ENCODE results near the gene HOXA13. TPM values are rescaled to one million over a fixed set of nuclear protein-coding genes. Genes with fewer than 3 reads are reported as not detected.

The HOXA13 gene
- total and polyA plus RNA-seq, 2 donors (not counting 1 experiment from before 2014, with no cell fraction given): not detected

DNA sequence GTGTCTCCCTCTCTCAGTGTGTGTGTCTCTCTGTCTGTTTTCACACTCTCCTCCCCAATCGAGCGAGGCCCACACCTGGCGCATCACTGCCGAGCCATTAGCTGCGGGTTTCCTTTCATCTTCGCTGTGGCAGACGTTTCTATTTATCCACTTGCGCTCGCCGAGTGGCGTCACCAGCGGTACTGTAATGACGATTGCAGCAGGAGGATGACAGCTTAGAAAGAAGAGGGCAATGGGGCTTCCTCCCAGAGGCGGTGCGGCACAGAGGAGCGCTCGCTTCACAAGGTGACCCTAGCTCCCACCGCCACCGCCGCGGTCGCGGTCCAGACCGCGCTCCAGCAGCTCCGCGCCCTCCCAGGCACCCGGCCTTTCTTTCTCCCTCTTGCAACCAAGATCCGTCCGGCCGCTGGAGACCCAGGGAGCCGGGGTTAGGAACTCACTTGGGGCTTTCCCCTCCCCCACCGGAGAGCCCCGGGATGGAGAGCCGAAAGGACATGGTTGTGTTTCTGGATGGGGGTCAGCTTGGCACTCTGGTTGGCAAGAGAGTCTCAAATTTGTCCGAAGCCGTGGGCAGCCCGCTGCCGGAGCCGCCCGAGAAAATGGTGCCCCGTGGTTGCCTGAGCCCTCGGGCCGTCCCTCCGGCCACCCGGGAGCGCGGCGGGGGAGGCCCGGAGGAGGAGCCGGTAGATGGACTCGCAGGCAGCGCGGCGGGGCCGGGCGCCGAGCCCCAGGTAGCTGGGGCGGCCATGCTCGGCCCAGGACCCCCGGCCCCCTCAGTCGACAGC is 42.9 kb upstream of the HOXA13 start, which contains the start of gene EVX1:
Gene EVX1, plus strand, starts transcription at position 248 of the 785 bp plus-strand sequence. Its CDS starts 229 bp downstream, at position 477.
- no peaks in the 10 kb centered on the region for H3K9me3 Mint-ChIP-seq (ENCODE audit: insufficient read depth)
- H3K27ac Mint-ChIP-seq: peak within 1 kb of the TSS; percentile 22
- H3K27me3 ChIP-seq (replicated peaks in 1 of 4; ENCODE audit: control extremely low read depth in 1 of 4, control insufficient read depth in 3 of 4, insufficient read depth in 4 of 4, low read length in 3 of 4): peaks cover 0 to 97% (median 72%) of the 10 kb centered on the region in 4 experiments
- peaks cover 23% of the 10 kb centered on the region for H3K4me1 Mint-ChIP-seq
- H3K27me3 Mint-ChIP-seq: peaks cover 72% of the 10 kb centered on the region
- H2AFZ ChIP-seq (ENCODE audit: insufficient read depth, low read depth, low read length, poor library complexity, severe bottlenecking): no peak within 1 kb of the TSS
- H3K36me3 ChIP-seq (replicated peaks in 1 of 2; ENCODE audit: control extremely low read depth in 1 of 2, control insufficient read depth in 1 of 2, extremely low read depth in 1 of 2, insufficient read depth in 2 of 2, low read length in 1 of 2): no peaks in the 10 kb centered on the region
- H3K4me3 ChIP-seq (ENCODE audit: control extremely low read depth in 1 of 5, extremely low read depth in 1 of 5, insufficient read depth in 1 of 5, low read depth in 2 of 5, low read length in 4 of 5): no peak within 1 kb of the TSS
- CTCF ChIA-PET: interaction anchor here (0.6 to 2.7 kb wide), 4 partner anchors 47 to 1391 kb away, joined by 3 to 11 read pairs (median 3); no protein-coding TSS in a partner anchor
- H3K4me2 ChIP-seq (replicated peaks; ENCODE audit: low read depth, low read length, poor library complexity, severe bottlenecking): peak within 1 kb of the TSS; percentile 38
- no peak within 1 kb of the TSS for H3K27ac ChIP-seq (ENCODE audit: low read length in 2 of 2)
- no peaks in the 10 kb centered on the region for H3K79me2 ChIP-seq (ENCODE audit: control insufficient read depth, insufficient read depth, low read length)
- ATAC-seq (ENCODE audit: low read depth) (no peak), DNase-seq (peak; percentile 58)
- H3K4me1 ChIP-seq (ENCODE audit: control insufficient read depth in 2 of 2, insufficient read depth in 2 of 2, low read length in 2 of 2): peaks cover 29 to 60% of the 10 kb centered on the region in 2 donors
- 8% methylated on average over 56 of the region's 62 CpGs for WGBS (ENCODE audit: insufficient coverage)
- peak within 1 kb of the TSS; percentile 41 for H3K4me3 Mint-ChIP-seq
- POLR2A ChIA-PET: no interaction called here
- H3K9me3 ChIP-seq (ENCODE audit: control extremely low read depth in 1 of 3, control insufficient read depth in 2 of 3, insufficient read depth in 1 of 3, low read length in 2 of 3): peaks cover 0 to 85% (median 5%) of the 10 kb centered on the region in 3 donors
- no peaks in the 10 kb centered on the region for H4K20me1 ChIP-seq (ENCODE audit: control insufficient read depth, insufficient read depth, low read length, poor library complexity, severe bottlenecking)
- no peak for TF ChIP-seq EZH2 (IDR thresholded peaks at IDR 0.05; ENCODE audit: borderline replicate concordance, insufficient read depth, low read depth, low read length, poor library complexity, severe bottlenecking)
- TF ChIP-seq, protein P1, sequence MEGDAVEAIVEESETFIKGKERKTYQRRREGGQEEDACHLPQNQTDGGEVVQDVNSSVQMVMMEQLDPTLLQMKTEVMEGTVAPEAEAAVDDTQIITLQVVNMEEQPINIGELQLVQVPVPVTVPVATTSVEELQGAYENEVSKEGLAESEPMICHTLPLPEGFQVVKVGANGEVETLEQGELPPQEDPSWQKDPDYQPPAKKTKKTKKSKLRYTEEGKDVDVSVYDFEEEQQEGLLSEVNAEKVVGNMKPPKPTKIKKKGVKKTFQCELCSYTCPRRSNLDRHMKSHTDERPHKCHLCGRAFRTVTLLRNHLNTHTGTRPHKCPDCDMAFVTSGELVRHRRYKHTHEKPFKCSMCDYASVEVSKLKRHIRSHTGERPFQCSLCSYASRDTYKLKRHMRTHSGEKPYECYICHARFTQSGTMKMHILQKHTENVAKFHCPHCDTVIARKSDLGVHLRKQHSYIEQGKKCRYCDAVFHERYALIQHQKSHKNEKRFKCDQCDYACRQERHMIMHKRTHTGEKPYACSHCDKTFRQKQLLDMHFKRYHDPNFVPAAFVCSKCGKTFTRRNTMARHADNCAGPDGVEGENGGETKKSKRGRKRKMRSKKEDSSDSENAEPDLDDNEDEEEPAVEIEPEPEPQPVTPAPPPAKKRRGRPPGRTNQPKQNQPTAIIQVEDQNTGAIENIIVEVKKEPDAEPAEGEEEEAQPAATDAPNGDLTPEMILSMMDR (IDR thresholded peaks at IDR 0.05): no peak
- H3K9ac ChIP-seq (ENCODE audit: low read length): no peak within 1 kb of the TSS
- intact Hi-C loops (cut with micrococcal nuclease): loop anchor here (5.0 kb wide), 2 partner anchors 45 to 1390 kb away; no protein-coding TSS in a partner anchor

DNA sequence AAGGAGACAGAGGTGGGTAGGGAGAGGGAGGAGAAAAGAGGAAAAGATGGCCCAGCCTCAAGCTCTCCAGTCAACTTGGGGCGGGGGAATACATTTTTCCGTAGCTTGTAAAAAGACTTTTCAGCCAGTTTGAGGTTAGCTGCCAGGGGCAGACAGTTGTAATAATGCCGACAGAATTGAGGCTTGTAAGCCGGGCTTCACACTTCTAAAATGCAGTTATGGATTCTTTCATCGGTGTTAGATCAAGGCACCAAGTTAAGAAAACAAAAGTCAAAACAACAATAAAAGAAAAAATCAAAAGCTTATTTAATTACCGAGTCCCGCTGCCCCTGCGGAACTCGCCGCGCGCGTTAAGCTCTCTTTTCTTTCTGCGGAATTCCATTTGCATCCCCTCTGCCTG is 42.3 kb upstream of the HOXA13 start:
- intact Hi-C loops (cut with micrococcal nuclease): loop anchor here (5.0 kb wide), 2 partner anchors 45 to 1390 kb away; no protein-coding TSS in a partner anchor

More for the DNA sequence above, 42.3 kb upstream of the HOXA13 start:
- ChIA-PET CTCF (interaction anchor here (0.6 to 2.7 kb wide), 4 partner anchors 46 to 1390 kb away, joined by 3 to 11 read pairs (median 3); no protein-coding TSS in a partner anchor), POLR2A (no interaction called here)
- Histone ChIP-seq H3K9me3 (ENCODE audit: control extremely low read depth in 1 of 3, control insufficient read depth in 2 of 3, insufficient read depth in 1 of 3, low read length in 2 of 3) (peaks cover 0 to 82% (median 5%) of the 10 kb centered on the region in 3 donors), H3K79me2 (ENCODE audit: control insufficient read depth, insufficient read depth, low read length) (no peaks in the 10 kb centered on the region), H3K4me1 (ENCODE audit: control insufficient read depth in 2 of 2, insufficient read depth in 2 of 2, low read length in 2 of 2) (peaks cover 29 to 60% of the 10 kb centered on the region in 2 donors), H3K36me3 (replicated peaks in 1 of 2; ENCODE audit: control extremely low read depth in 1 of 2, control insufficient read depth in 1 of 2, extremely low read depth in 1 of 2, insufficient read depth in 2 of 2, low read length in 1 of 2) (no peaks in the 10 kb centered on the region), H2AFZ (ENCODE audit: insufficient read depth, low read depth, low read length, poor library complexity, severe bottlenecking) (no peak overlapping the region), H3K4me3 (ENCODE audit: control extremely low read depth in 1 of 5, extremely low read depth in 1 of 5, insufficient read depth in 1 of 5, low read depth in 2 of 5, low read length in 4 of 5) (no peak overlapping the region), H3K27ac (ENCODE audit: low read length in 2 of 2) (no peak overlapping the region), H4K20me1 (ENCODE audit: control insufficient read depth, insufficient read depth, low read length, poor library complexity, severe bottlenecking) (no peaks in the 10 kb centered on the region), H3K4me2 (replicated peaks; ENCODE audit: low read depth, low read length, poor library complexity, severe bottlenecking) (peak overlapping the region; percentile 38), H3K27me3 (replicated peaks in 1 of 4; ENCODE audit: control extremely low read depth in 1 of 4, control insufficient read depth in 3 of 4, insufficient read depth in 4 of 4, low read length in 3 of 4) (peaks cover 0 to 97% (median 72%) of the 10 kb centered on the region in 4 experiments), H3K9ac (ENCODE audit: low read length) (no peak overlapping the region)
- peaks cover 71% of the 10 kb centered on the region for H3K27me3 Mint-ChIP-seq
- H3K4me3 Mint-ChIP-seq: peak overlapping the region; percentile 23
- no peaks in the 10 kb centered on the region for H3K9me3 Mint-ChIP-seq (ENCODE audit: insufficient read depth)
- TF ChIP-seq EZH2 (IDR thresholded peaks at IDR 0.05; ENCODE audit: borderline replicate concordance, insufficient read depth, low read depth, low read length, poor library complexity, severe bottlenecking): peak; percentile 16
- TF ChIP-seq, protein P1 (IDR thresholded peaks at IDR 0.05): no peak
- DNase-seq (no peak), ATAC-seq (ENCODE audit: low read depth) (no peak)
- H3K4me1 Mint-ChIP-seq: peaks cover 23% of the 10 kb centered on the region
- 23% methylated on average over 9 of the region's 14 CpGs for WGBS (ENCODE audit: insufficient coverage)
- H3K27ac Mint-ChIP-seq: peak overlapping the region; percentile 22
